ENCODE results near the gene GJC2. TPM values are rescaled to one million over a fixed set of nuclear protein-coding genes. Genes with fewer than 3 reads are reported as not detected.

Gene GJC2
- total and polyA plus RNA-seq, 2 donors (not counting 1 experiment from before 2014, with no cell fraction given) = 0.16 to 0.30 TPM

DNA sequence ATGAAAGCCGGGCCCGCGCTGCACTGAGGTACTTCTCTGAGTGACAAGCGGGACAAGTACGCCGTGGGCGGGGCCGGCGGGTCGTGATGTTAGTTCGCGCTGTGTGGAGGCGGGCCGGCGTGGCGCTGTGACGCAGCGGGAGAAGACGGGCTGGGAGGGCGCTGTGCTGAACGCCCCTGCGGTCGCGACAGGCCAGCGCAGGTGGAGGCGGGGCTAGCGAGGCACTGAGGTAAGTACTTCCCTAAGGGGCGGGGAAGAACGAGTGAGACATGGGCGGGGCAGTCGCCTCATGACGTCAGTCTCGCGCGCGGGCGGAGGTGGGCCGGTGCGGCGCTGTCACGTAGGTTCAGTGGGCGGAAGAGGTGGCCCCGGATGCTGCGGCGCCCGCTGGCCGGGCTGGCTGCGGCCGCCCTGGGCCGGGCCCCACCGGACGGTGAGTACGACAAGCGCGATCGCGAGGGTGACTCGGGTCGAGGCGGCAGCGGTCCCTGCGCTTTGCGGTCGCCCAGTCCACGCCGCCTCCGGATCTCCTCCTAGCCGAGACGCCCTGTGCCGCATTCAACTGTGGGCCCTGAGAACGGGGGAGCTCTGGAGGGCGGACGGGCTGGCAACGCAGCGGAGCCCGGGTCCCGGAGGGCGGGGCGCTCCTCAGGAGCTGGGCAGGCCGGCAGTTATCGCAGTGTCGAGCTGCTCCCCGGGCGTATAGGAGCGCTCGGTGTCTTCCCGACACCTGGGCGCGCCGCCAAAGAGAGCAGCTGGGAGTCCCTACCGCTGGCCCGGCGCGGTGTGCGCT, 9.6 kb upstream of the GJC2 start, which contains the start of gene GUK1:
Gene GUK1 (plus strand): TSS at position 349 of the 793 bp plus-strand sequence. CDS start 24 bp downstream, at position 373.
- Histone ChIP-seq H3K4me2 (replicated peaks; ENCODE audit: low read depth, low read length, poor library complexity, severe bottlenecking) (peak within 1 kb of the TSS; percentile 98), H4K20me1 (ENCODE audit: control insufficient read depth, insufficient read depth, low read length, poor library complexity, severe bottlenecking) (peaks cover 48% of the 10 kb centered on the region), H3K9ac (ENCODE audit: low read length) (peak within 1 kb of the TSS; percentile 92), H3K4me1 (ENCODE audit: control insufficient read depth in 2 of 2, insufficient read depth in 2 of 2, low read length in 2 of 2) (peaks cover 55 to 74% of the 10 kb centered on the region in 2 donors), H3K27ac (ENCODE audit: low read length in 2 of 2) (peak within 1 kb of the TSS; percentile 95 to 98), H3K4me3 (ENCODE audit: control extremely low read depth in 1 of 5, extremely low read depth in 1 of 5, insufficient read depth in 1 of 5, low read depth in 2 of 5, low read length in 4 of 5) (peak within 1 kb of the TSS; percentile 70 to 87 (median 82)), H3K79me2 (ENCODE audit: control insufficient read depth, insufficient read depth, low read length) (peaks cover 50% of the 10 kb centered on the region), H2AFZ (ENCODE audit: insufficient read depth, low read depth, low read length, poor library complexity, severe bottlenecking) (peak within 1 kb of the TSS; percentile 73), H3K27me3 (replicated peaks in 1 of 4; ENCODE audit: control extremely low read depth in 1 of 4, control insufficient read depth in 3 of 4, insufficient read depth in 4 of 4, low read length in 3 of 4) (no peaks in the 10 kb centered on the region), H3K9me3 (ENCODE audit: control extremely low read depth in 1 of 3, control insufficient read depth in 2 of 3, insufficient read depth in 1 of 3, low read length in 2 of 3) (peaks cover 0 to 11% (median 0%) of the 10 kb centered on the region in 3 donors), H3K36me3 (replicated peaks in 1 of 2; ENCODE audit: control extremely low read depth in 1 of 2, control insufficient read depth in 1 of 2, extremely low read depth in 1 of 2, insufficient read depth in 2 of 2, low read length in 1 of 2) (peaks cover 0 to 10% of the 10 kb centered on the region in 2 experiments)
- POLR2A ChIA-PET = interaction anchor here (0.7 to 1.4 kb wide), 4 partner anchors 22 to 74 kb away, joined by 3 to 22 read pairs (median 4); partner anchors contain the start of genes ARF1 and IBA57
- intact Hi-C loops (cut with micrococcal nuclease) = loop anchor here (1.0 to 2.0 kb wide), 7 partner anchors 9 to 267 kb away; partner anchors contain the start of genes ARF1, C1orf35, IBA57 and MRPL55
- H3K27ac Mint-ChIP-seq = peak within 1 kb of the TSS; percentile 100
- H3K27me3 Mint-ChIP-seq = no peaks in the 10 kb centered on the region
- H3K4me1 Mint-ChIP-seq = peaks cover 68% of the 10 kb centered on the region
- H3K9me3 Mint-ChIP-seq (ENCODE audit: insufficient read depth) = no peaks in the 10 kb centered on the region
- DNase-seq = peak; percentile 100
- CTCF ChIA-PET = interaction anchor here (0.7 to 1.8 kb wide), 5 partner anchors 9 to 360 kb away, joined by 3 to 8 read pairs (median 6); partner anchors contain the start of gene IBA57
- H3K4me3 Mint-ChIP-seq = peak within 1 kb of the TSS; percentile 96
- under 1% methylated on average over 95 of the region's 95 CpGs for WGBS (ENCODE audit: insufficient coverage)
- TF ChIP-seq EZH2 (IDR thresholded peaks at IDR 0.05; ENCODE audit: borderline replicate concordance, insufficient read depth, low read depth, low read length, poor library complexity, severe bottlenecking) (no peak), CTCF (IDR thresholded peaks at IDR 0.05) (no peak)
- ATAC-seq (ENCODE audit: low read depth) = peak; percentile 91
